ENCODE data around the gene QARS1.

Gene QARS1

DNA sequence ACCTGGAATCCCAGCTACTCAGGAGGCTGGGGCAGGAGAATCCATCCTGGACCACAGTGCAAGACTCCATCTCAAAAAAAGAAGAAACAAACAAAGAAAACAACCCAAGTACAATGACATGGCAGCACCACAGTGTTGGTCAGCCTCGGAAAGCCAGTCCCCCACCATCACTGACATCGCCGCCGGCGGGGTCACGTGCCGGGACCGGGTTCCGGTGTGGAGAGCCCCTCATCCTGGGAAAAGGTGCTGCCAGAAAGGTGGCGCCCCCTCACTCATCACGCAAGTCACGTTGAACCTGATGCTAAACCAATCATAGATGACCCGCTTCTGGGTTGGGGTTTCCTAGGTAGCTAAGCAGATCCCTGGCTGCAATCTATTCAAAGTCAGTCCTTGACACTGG, 28.4 kb downstream of the QARS1 start:
- Histone ChIP-seq H3K4me3 (IDR thresholded peaks at IDR 0.05; ENCODE audit: insufficient read depth, low read depth, low read length) (no peak overlapping the region), H3K4me1 (ENCODE audit: low read depth, poor library complexity, severe bottlenecking) (peaks cover 3% of the 10 kb centered on the region), H2AFZ (ENCODE audit: low read depth) (no peak overlapping the region), H3K79me2 (ENCODE audit: insufficient read depth, low read depth) (peaks cover 19% of the 10 kb centered on the region; the same call in 1 of the 2 replicates), H3K9ac (no peak overlapping the region), H3K36me3 (ENCODE audit: insufficient read depth) (no peaks in the 10 kb centered on the region), H3K27ac (no peak overlapping the region), H3K27me3 (ENCODE audit: insufficient read depth, low read depth) (no peaks in the 10 kb centered on the region), H4K20me1 (ENCODE audit: insufficient read depth) (no peaks in the 10 kb centered on the region), H3K4me2 (no peak overlapping the region)
- TF ChIP-seq, protein P1, sequence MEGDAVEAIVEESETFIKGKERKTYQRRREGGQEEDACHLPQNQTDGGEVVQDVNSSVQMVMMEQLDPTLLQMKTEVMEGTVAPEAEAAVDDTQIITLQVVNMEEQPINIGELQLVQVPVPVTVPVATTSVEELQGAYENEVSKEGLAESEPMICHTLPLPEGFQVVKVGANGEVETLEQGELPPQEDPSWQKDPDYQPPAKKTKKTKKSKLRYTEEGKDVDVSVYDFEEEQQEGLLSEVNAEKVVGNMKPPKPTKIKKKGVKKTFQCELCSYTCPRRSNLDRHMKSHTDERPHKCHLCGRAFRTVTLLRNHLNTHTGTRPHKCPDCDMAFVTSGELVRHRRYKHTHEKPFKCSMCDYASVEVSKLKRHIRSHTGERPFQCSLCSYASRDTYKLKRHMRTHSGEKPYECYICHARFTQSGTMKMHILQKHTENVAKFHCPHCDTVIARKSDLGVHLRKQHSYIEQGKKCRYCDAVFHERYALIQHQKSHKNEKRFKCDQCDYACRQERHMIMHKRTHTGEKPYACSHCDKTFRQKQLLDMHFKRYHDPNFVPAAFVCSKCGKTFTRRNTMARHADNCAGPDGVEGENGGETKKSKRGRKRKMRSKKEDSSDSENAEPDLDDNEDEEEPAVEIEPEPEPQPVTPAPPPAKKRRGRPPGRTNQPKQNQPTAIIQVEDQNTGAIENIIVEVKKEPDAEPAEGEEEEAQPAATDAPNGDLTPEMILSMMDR (conservative IDR thresholded peaks at IDR 0.05; ENCODE audit: low read depth, low read length): no peak

DNA sequence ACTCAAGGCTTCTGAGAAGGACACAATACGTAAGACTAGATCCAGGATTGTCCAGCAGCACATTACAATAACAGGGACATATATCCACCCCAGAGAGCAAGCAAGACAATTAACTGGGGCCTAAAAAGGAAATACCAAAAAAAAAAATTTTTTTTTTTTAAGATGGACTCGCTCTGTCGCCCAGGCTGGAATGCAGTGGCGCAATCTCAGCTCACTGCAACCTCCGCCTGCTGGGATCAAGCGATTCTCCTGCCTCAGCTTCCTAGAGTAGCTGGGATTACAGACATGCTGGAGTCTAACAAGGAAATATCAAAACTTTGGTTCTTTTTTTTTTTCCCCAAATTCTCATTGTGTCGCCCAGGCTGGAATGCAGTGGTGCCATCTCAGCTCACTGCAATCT, 46.5 kb downstream of the QARS1 start:
- no peaks in the 10 kb centered on the region for H3K79me2 ChIP-seq (ENCODE audit: insufficient read depth, low read depth)
- H3K4me3 ChIP-seq (IDR thresholded peaks at IDR 0.05; ENCODE audit: insufficient read depth, low read depth, low read length): no peak overlapping the region
- no peak overlapping the region for H3K27ac ChIP-seq
- no peak overlapping the region for H3K9ac ChIP-seq
- H3K4me2 ChIP-seq: no peak overlapping the region
- TF ChIP-seq, protein P1 (conservative IDR thresholded peaks at IDR 0.05; ENCODE audit: low read depth, low read length): no peak
- H3K27me3 ChIP-seq (ENCODE audit: insufficient read depth, low read depth): no peaks in the 10 kb centered on the region
- H3K4me1 ChIP-seq (ENCODE audit: low read depth, poor library complexity, severe bottlenecking): peaks cover 5% of the 10 kb centered on the region
- no peak overlapping the region for H2AFZ ChIP-seq (ENCODE audit: low read depth)
- no peaks in the 10 kb centered on the region for H3K36me3 ChIP-seq (ENCODE audit: insufficient read depth)
- no peaks in the 10 kb centered on the region for H4K20me1 ChIP-seq (ENCODE audit: insufficient read depth)

DNA sequence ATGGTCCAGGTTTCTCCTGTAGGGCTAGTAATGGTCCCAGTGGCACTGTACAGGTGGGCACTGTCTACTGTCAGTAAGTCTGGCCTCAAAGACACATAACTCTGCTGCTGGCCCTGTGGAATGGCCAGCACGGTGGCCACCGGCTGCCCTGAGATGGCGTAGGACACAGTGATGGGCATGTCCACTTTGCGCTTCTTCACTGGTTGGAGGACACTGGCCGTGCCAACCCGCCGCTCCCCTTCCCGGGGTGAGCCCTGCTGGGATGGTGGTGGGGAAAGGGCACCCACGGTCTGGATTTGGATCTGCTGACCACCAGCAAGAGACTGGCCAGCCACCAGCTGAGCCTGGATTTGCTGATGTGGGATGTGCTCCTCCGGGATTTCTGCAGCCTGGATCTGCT, 47.3 kb downstream of the QARS1 start:
- peaks cover 5% of the 10 kb centered on the region for H3K4me1 ChIP-seq (ENCODE audit: low read depth, poor library complexity, severe bottlenecking)
- H3K79me2 ChIP-seq (ENCODE audit: insufficient read depth, low read depth): no peaks in the 10 kb centered on the region
- H3K9ac ChIP-seq: no peak overlapping the region
- H3K4me3 ChIP-seq (IDR thresholded peaks at IDR 0.05; ENCODE audit: insufficient read depth, low read depth, low read length): no peak overlapping the region
- TF ChIP-seq, protein P1 (conservative IDR thresholded peaks at IDR 0.05; ENCODE audit: low read depth, low read length): no peak
- no peaks in the 10 kb centered on the region for H4K20me1 ChIP-seq (ENCODE audit: insufficient read depth)
- no peaks in the 10 kb centered on the region for H3K27me3 ChIP-seq (ENCODE audit: insufficient read depth, low read depth)
- H3K27ac ChIP-seq: no peak overlapping the region
- H3K4me2 ChIP-seq: no peak overlapping the region
- H3K36me3 ChIP-seq (ENCODE audit: insufficient read depth): no peaks in the 10 kb centered on the region
- H2AFZ ChIP-seq (ENCODE audit: low read depth): no peak overlapping the region

DNA sequence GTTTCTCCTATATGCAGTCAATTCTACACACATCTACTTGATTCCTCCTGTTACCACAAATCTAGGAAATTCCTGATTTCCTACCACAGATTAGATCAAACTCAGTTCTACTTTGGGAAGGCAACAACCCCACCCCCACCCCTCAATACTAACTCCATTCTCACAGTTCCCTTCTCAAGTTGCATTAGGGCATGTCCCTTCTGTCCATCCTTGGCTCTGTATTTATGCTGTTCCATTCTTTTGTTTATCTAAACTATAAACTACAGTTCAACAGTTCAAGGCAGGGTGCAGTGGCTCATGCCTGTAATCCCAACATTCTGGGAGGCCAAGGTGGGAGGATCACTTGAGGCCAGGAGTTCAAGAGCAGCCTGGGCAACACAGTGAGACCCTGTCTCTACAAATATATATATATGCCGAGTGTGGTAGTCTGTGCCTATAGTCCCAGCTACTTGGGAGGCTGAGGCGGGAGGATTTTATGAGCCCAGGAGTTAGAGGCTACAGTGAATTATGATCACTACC, 50.2 kb downstream of the QARS1 start:
- Histone ChIP-seq H3K79me2 (ENCODE audit: insufficient read depth, low read depth) (no peaks in the 10 kb centered on the region), H3K36me3 (ENCODE audit: insufficient read depth) (no peaks in the 10 kb centered on the region), H3K4me1 (ENCODE audit: low read depth, poor library complexity, severe bottlenecking) (no peaks in the 10 kb centered on the region), H4K20me1 (ENCODE audit: insufficient read depth) (no peaks in the 10 kb centered on the region), H3K27me3 (ENCODE audit: insufficient read depth, low read depth) (no peaks in the 10 kb centered on the region), H3K9ac (no peak overlapping the region), H2AFZ (ENCODE audit: low read depth) (no peak overlapping the region), H3K27ac (no peak overlapping the region), H3K4me3 (IDR thresholded peaks at IDR 0.05; ENCODE audit: insufficient read depth, low read depth, low read length) (no peak overlapping the region), H3K4me2 (no peak overlapping the region)
- TF ChIP-seq, protein P1 (conservative IDR thresholded peaks at IDR 0.05; ENCODE audit: low read depth, low read length): no peak
